ENCODE results near the gene DNAH8.

The DNAH8 gene

DNA sequence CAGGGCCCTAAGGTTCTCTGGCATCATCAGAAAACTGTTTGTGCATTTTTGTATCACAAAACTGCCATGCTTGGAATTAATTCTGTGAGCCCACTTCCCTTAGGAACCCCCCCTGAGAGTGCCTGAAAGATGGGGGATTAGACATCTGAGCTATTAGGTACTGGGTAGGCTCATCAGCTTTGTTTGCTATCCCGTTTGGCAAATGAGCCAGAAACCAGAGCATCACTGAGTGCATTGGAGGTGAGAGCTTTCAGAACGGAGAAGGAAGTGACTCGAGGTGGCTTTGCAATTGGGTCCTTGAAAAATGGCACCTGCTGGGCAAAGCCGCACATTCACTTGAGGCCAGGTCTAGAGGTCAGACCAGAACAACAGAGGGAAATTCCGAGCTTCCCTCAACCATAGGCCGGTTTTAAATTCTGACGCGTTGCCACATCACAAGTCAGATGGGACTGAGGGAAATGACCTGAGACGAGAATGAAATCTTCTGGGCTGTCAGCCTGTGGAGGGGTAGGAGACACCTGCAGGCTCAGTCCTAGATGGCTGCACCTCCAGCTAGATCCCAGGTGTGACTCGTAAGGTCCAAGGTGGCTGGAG lies 325.1 kb downstream of the DNAH8 start:
- H3K27ac ChIP-seq, result no peak overlapping the region
- no peak for DNase-seq (ENCODE audit: low read depth, low spot score)

DNA sequence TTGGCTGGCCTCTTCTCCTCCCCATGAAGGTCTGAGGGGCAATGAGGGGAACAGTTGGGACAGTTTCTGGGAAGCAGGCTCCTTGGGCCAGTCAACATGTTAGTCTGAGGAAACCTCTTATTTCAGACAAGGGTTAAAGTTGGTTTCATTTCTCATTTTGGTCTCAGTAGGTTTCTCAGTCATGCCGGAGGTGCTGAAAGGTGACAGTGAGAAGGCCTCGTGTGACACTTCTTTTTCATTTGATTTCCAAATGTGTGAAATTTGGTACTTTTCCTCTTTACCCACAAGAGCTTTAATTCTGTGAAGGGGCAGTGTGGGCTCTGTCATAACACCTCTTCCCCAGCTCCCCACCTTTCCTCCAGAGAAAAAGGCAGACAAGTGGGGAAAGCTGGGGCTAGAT lies 326.0 kb downstream of the DNAH8 start:
- DNase-seq (ENCODE audit: low read depth, low spot score), result no peak
- H3K27ac ChIP-seq, result no peak overlapping the region

DNA sequence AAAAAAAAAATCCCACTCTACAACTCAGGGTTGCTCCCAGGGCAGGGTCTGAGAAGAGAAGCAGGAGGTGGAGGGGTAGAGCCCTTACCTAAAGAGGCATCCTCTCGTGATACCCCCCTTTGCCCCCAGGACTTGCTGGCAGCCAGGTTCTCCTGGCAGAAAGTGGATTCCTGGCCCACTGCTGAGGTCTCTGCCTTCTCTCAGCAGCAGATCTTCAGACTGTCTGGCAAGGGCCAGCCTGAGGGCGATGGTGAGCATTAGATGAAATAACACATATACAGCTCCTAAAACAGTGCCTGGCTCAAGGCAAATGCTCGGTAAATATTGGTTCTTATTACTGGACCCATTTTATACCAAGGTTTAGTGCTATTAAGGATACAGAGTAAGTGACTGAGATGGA lies 328.7 kb downstream of the DNAH8 start:
- H3K27ac ChIP-seq, result no peak overlapping the region
- DNase-seq (ENCODE audit: low read depth, low spot score), result no peak

DNA sequence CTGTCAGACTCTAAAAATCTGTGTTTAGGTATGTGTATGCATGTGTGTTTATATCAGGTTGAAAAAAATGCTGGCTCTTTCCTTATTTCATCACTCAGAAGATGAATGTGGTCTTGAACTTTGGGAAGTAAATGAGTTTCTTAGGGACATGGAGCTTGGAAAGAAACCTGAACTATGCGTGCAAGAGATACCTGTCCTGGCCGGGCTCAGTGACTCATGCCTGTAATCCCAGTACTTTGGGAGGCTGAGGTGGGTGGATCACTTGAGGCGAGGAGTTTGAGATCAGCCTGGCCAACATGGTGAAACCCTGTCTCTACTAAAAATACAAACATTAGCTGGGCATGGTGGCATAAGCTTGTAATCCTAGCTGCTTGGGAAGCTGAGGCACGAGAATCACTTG lies 329.1 kb downstream of the DNAH8 start:
- DNase-seq (ENCODE audit: low read depth, low spot score), result no peak

DNA sequence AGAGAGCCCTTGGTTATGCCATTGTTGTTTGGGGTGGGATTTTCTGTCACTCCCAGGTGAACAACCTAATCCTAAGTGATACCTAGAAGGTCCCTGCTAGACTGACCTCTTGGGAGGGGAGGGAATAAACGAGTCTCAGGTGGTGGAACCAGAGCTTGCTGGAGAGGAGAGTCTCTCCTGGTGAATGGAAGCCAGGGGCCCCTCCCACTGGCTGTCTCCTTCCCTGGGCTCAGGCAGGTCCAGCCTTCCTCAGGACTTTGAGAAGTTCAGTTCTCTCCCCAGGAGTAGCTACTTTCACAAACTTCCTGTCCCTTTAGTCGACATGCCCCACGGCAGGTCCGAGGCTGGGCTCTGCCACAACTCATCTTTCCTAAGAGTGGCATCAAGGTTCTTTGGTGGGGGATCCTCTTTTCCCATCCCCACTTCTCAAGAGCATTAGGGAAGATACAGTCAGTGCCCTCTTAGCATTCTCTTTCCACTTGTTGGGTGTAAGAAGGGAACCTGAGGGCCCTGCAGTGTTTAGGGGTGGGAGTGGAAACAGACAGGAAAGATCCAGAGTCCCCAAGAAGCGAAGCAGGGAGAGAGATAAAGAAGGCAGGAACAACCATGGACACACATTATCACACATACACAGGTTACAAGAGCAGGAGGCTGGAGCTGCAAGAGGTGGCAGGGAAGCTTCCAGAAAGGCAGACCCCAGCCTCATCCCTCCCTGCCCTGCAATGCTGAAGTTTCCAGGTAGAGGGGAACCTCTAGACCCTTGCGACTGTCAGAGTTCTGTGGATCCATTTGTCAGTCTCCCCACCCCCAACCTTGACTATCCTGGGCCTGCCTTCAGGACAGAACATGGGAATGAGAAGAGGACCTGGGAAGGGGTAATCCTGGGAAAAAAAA lies 332.6 kb downstream of the DNAH8 start:
- no peak overlapping the region for H3K27ac ChIP-seq
- no peak for DNase-seq (ENCODE audit: low read depth, low spot score)

More for the DNA sequence above, 329.1 kb downstream of the DNAH8 start:
- H3K27ac ChIP-seq, result no peak overlapping the region

DNA sequence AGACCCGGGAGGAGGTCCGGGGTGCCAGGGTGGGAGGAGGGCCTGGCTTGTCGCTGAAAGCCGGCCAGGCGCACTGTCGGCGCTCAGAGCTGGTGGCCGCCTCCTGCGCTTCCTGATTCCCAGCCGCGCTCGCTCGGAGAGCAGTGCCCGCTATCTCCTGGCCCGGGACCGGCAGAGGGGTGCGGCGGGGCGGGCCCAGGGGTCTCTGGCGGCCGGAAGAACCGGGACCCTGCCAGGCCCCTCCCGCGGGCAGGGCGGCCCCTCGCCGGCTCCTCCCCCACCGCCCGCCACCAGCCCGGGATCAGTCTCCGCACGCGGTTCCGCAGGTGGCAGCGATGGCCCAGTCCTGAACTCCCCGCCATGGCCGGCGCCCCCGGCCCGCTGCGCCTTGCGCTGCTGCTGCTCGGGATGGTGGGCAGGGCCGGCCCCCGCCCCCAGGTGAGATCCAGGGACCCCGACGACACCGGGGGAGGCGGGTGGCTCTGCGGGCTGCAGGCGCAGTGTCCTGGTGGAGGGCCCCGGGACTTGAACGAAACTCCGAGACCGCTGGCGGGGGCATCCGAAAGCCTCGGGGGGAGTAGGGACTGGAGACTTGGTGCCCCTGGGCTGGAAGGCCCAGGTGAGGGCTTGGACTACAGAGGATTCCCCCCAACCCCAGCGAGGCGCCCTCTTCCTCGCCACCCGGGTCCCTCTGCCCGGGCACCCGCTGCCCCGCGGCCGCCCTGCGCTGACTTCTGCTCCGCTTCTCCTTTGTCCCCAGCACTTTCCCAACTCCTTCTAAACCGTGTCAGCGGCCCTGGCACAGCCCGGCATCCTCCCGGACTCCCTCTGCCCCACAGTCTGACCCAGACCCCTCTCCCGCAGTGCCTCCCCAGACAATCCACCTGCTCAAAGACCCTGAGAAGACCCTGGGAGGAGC lies 333.6 kb downstream of the DNAH8 start, which contains the start of gene GLP1R:
TSS of gene GLP1R (plus strand) at position 301 of the 919 bp plus-strand sequence. CDS start at position 361, 60 bp downstream.
- H3K27ac ChIP-seq, result no peak within 1 kb of the TSS
- DNase-seq (ENCODE audit: low read depth, low spot score), result no peak

DNA sequence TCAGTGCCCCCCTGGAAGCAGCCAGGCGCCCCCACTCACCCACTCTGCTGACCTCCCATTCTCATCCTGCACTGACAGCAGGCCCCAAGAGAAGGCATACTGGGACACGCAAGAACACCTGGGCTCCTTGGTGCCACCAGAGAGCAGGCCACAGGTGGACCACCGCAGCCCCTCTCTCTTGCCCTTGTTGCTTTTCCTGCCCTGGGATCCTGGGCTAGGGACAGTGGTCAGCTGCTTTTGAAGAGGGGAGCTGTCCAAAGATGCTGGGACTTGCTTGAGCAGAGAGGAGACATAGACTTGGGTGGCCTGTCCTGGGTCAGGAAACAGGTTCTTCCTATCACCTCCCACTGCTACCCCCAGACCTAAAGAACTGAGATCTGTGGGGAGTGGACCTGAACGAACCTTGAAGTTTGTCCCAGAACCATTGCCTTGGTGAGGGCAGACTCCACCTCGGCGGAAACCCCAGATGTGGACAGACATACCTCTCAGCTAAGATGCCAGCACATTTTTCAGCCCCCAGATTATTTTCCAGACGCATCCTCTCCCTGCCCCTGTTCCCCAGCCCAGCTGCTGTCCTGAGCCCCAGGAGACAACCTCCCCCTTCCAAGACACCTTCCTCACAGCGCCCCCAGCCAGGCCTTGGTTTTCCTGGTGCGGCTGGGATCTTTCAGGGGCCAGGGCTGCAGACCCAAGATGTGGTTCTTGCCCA lies 334.6 kb downstream of the DNAH8 start:
- DNase-seq (ENCODE audit: low read depth, low spot score), result no peak
- H3K27ac ChIP-seq, result no peak overlapping the region

DNA sequence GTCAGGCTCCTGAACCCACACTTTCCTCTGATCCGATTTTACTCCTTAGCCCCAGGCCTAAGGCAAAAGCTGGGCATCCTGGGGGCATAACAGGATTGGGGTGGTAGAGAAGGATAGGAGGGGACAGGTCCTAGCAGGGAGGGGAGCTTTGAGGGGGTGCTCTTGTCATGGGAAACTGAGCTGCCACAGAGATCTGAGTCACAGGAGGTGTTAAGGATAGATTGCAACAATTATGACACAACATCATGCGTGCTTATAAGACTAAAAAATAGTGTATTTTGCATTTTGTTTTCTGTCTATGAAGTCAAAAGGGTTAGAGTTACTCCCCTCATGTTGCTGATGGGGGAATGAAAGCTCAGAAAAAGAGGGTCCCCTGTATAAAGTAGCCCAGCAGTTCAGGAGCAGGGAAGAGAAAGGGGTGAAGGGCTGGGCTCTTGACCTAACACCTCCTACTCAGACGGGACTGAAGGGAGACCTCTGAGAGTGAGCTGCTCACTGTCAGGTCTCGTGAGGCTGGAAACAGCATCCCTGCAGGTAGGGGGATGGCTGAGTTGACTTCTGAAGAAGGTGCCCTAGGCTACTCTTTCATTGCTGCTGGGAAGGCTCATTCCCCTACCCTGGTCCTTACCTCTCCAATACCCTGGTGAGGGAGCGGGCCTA lies 335.5 kb downstream of the DNAH8 start:
- DNase-seq (ENCODE audit: low read depth, low spot score), result no peak
- no peak overlapping the region for H3K27ac ChIP-seq

DNA sequence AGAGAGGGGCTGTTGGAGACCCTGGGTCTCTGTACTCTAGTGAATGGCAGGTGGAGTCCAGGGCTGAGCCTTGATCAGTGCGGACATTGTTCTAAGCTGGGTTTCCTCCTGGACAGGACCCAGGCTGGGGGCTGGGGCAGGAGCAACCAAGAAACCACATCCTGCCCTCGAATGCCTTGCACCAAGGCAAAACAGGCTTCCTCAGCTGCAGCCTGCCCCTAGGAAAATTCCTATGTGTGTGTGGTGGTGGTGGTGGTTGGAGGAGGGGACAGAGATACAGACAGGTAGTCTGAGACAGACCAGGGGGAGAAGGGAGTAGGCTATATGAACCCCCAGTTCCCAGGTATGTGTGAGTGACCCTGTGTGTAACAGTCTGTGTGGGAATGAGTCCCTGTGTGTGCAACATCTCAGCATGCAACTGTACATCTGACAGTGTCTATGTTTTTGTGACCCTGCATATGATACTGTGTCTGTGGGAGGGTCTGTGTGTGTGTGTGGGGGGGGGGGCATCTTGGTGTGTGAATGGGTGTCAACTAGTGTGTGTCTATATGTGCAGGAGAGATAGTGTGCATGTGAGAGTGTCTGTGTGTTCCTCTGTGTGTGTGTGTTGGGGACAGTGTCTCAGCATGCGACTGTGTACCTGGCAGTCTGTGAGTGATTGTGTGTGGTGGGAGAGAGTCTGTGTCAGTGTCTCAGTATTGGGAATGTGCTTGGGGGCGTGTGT lies 336.4 kb downstream of the DNAH8 start:
- H3K27ac ChIP-seq, result no peak overlapping the region
- DNase-seq (ENCODE audit: low read depth, low spot score), result no peak

DNA sequence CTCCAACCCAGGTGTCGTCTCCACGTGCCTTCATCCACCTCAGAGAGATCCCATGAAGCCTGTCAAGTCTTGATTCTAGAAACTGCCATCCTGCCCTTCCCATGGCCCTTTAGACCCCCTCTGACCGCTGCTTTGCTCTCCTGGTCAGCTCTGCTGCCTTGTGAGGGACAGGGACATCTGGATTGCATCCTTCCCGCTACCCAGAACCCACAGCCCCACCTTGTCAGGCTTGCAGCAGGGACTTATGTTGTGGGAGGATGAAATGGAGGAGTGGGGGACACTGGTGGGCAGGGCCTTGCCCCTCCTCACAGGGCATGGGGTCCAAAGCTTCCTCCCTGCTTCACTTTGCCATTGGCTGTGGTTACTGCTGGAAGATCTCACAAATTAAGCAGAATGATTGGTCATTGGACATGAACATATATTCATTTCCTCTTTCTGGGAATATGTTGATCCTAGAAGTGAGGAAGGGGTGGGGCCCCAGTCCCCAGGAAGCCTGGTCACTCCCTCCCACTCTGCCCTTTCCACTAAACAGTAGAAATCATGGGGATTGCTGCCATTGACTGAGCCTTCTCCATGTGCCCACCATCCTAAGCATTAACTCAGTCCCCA lies 338.0 kb downstream of the DNAH8 start:
- no peak overlapping the region for H3K27ac ChIP-seq
- no peak for DNase-seq (ENCODE audit: low read depth, low spot score)

DNA sequence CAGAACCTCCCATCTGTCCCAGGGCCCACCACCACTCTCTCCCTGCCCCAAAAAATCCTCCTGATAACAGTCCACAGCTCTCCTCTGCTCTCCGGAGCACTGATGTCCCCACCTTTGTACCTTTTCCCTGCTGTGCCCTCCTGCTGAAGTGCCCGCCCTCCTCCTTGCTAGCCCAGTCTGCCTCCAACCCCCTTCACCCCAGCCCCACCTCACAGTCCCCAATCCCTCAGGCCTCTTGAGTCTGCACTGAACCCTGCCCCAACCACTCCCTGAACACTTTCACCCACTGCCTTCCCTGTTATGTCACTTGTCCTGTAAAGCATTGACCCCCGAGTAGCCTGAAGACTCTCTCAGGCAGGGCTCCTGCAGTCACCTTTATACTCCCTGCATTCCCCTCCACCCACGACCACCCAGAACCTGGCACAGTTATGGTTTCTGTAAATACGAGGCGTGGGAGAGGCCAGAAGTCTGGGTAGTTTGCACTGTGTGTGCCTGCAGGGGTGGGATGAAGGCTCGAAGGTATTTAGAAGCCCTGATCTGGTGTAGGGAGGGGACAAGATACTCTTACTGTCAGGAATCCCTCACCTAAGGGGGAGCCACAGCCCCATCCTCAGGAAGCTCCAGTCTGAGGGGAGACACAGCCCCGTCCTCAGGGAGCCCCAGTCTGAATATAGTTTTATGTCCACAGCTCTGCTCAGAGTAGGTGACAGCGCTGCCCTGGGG lies 338.9 kb downstream of the DNAH8 start:
- no peak overlapping the region for H3K27ac ChIP-seq
- no peak for DNase-seq (ENCODE audit: low read depth, low spot score)

DNA sequence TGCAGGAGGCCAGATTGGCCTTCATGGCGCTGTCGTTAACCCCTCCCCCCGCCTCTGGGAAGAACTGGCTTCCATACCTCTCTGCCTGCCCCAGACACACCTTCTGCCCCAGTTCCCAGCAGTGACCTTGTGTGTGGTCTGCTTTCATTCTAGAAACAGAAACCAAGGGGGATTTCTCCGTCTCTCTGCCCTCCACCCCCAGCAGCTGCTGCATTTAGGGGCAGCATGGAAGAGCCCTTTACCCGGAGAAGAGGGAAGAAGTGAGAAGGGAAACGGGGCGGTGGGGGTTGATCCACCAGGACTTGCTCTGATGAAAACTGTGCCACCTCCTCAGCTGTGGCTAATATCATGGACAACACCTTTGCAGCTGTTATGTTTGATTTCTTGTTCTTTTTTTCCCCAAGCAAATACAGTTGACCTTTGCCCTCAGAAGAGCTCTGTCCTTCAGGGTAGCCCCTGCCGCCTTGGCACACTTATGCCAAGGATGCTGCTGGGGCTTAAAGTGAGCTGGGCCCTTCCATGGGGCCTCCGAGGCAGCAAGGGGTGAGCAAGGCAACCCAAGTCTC lies 339.5 kb downstream of the DNAH8 start:
- no peak overlapping the region for H3K27ac ChIP-seq
- DNase-seq (ENCODE audit: low read depth, low spot score), result no peak

DNA sequence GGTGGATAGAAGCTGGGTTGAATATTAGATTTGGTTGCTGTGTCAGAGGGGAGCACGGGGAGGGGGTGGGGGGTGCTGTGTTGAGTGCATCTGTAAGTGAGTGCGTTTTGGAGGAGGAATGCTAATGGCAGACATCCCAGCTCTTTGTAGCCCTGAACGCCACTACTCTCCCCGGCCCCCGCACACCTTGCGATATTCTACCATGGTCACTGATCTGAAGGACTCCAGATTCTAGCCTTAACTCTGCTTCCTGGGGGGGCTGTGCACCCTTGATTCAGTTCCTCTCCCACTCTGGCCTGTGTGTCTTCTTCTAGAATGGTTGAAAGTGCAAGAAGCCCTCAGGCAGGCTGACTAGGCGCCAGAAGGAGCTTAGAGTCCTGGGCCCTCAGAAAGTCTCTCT lies 340.6 kb downstream of the DNAH8 start:
- no peak overlapping the region for H3K27ac ChIP-seq

DNA sequence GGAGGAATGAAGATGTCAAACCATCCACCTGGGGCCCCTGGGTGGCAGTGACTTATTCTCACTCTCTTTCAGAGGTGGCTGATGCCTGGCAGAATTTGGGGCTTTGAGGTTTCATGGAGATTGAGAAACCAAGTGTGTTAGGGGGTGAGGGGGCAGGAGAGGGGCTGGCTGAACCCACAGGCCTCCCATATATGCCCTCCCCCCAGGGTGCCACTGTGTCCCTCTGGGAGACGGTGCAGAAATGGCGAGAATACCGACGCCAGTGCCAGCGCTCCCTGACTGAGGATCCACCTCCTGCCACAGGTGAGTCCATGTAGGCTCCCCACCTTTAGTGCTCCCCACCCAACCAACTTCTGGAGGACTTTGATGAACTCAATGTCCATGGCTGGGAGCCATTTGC lies 341.1 kb downstream of the DNAH8 start:
- DNase-seq (ENCODE audit: low read depth, low spot score), result no peak
- H3K27ac ChIP-seq, result no peak overlapping the region

More for the DNA sequence above, 340.6 kb downstream of the DNAH8 start:
- no peak for DNase-seq (ENCODE audit: low read depth, low spot score)

DNA sequence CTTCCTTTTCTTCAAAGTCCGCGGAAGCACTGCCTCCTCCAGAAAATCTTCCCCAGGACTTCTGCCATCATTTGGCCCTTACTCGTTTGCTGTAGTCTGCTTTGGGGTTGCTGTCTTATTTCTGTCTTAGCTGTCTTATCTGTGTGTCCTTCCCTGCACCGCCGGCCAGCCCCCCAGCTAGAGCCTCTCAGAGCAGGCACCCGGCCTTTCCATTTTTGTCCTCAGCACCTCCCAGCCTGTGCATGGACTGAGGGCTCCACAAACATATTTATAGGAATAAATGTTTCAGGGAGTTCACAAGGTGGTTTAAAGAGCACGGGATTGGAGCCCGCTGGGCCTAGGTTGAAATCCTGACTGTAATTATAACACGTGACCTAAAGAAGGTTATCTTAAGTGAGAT lies 341.6 kb downstream of the DNAH8 start:
- no peak overlapping the region for H3K27ac ChIP-seq
- DNase-seq (ENCODE audit: low read depth, low spot score), result no peak

DNA sequence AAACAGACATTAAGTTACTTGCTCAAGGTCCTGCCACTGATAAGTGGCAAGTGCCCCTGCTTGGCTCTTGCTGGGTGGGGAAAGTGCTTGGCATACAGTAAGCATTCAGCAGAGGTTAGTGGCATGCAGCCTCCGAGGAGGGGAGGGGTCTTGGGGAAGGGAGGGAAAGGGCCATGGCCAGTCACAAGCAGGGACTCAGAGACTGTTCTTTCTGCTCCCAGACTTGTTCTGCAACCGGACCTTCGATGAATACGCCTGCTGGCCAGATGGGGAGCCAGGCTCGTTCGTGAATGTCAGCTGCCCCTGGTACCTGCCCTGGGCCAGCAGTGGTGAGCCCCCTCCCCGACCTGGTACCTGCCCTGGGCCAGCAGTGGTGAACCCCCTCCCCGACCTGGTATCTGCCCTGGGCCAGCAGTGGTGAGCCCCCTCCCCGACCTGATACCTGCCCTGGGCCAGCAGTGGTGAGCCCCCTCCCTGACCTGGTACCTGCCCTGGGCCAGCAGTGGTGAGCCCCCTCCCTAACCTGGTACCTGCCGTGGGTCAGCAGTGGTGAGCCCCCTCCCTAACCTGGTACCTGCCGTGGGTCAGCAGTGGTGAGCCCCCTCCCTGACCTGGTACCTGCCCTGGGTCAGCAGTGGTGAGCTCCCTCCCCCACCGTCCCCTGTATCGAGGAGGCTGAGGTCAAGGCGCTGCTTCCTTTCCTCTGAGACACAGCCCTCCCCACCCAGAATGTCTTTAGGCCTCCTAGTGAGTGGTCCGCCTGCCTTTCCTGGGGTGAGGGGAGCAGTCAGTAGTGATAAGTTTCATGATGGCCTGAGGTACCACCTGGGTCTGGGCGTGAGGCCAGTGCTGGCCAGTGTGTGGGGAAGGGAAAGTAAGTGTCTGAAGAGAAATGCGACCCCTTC lies 342.4 kb downstream of the DNAH8 start:
- DNase-seq (ENCODE audit: low read depth, low spot score), result no peak
- no peak overlapping the region for H3K27ac ChIP-seq
